Measurements from ENCODE around the gene MCF2L2.
"Not testable (repeated sequence)": the region's sequence is repeated elsewhere in the genome, so short reads cannot be mapped to it uniquely, and the experiment has no call there.

MCF2L2 gene

GRCh38 chr3:183443395-183444385 is 15.3 kb upstream of the MCF2L2 start:
- DNase-seq (ENCODE audit: low spot score), result no peak

DNA sequence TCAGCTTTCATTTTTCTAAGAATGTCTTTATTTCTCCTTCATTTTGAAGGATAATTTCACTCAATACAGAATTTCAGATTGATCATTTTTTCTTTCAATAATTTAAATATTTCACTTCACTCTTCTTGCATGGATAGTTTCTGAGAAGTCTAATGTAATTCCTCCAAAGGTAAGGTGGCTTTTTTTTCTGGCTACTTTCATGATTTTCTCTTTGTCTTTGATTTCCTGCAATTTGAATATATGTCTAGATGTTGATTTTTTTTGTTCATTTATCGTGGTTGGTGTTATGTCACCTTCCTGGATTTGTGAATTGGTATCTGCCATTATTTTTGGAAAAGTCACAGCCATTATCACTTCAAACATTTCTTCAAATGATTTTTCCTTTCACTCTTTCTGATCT is 14.6 kb upstream of the MCF2L2 start:
- DNase-seq (ENCODE audit: low spot score), result no peak

DNA sequence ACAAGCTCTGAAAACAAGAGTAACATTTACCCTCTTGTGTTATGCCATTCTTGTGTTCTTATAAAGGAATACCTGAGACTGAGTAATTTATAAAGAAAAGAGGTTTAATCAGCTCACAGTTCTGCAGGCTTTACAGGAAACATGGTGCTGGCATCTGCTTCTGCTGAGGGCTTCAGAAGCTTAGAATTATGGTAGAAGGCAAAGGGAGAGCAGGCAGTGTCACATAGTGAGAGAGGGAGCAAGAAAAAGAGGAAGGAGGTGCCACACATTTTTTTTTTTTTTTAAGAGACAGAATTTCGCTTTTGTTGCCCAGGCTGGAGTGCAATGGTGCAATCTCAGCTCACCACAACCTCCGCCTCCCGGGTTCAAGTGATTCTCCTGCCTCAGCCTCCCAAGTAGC is 12.1 kb upstream of the MCF2L2 start:
- DNase-seq (ENCODE audit: low spot score), result not testable (repeated sequence)

GRCh38 chr3:183439515-183439914 is 11.1 kb upstream of the MCF2L2 start:
- DNase-seq (ENCODE audit: low spot score), result no peak

- DNase-seq (ENCODE audit: low spot score), result no peak
Observed at GRCh38 chr3:183438735-183439134, 10.3 kb upstream of the MCF2L2 start.

- DNase-seq (ENCODE audit: low spot score), result no peak
Observed at GRCh38 chr3:183437666-183438564, 9.5 kb upstream of the MCF2L2 start.

- DNase-seq (ENCODE audit: low spot score), result no peak
Observed at GRCh38 chr3:183437061-183437460, 8.6 kb upstream of the MCF2L2 start.

DNA sequence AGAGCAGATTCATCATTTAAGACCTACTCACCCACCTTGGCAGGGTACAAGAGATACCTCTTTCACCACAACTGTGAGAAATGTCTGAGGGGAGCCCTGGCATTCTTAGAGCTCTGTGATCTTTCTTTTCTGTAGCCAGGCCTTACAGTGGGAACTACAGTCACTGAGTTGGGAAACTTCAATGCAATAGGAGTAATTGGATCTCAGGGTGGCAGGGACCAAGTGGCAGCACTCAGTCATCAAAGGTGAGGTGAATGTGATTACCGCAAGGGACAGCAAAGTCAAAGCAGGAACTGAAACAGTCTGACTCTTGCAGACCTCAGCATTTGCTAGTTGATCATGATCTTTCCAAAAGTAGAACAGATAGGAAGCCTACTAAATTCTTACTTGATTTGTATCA is 7.2 kb upstream of the MCF2L2 start:
- DNase-seq (ENCODE audit: low spot score), result no peak

- no peak for DNase-seq (ENCODE audit: low spot score)
Observed at GRCh38 chr3:183434992-183435391, 6.6 kb upstream of the MCF2L2 start.

- no peak for DNase-seq (ENCODE audit: low spot score)
Observed at GRCh38 chr3:183434503-183434902, 6.1 kb upstream of the MCF2L2 start.

DNA sequence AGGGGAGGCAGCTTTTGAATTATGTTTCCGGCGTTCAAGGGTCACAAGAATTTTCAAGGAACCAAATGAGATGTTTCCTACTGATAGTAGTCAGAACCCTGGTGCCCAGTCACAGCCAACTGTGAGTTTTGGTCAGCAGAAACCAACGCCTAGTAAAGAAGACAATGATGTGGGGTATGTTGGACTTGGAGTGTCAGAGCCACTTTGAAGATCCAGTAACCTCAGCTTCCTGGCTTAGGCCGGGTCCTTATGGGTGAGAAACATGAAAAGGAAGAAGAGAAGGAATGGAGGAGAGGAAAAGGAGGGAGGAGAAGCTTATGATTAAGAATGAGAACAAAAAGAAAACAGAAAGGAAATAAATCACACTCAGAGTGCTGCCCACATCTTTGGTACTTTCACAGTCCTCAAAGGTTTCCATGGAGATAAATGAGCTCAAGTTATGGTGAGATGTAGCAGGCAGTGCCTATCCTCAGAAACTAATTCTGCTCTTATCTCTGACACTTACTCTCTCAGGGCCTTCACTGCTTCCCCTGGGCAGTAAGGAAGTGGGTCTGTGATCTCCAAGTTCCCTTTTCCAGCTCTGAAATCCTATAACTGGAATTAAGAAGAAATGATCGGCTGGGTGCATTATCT is 2.0 kb upstream of the MCF2L2 start:
- no peak for DNase-seq (ENCODE audit: low spot score)

DNA sequence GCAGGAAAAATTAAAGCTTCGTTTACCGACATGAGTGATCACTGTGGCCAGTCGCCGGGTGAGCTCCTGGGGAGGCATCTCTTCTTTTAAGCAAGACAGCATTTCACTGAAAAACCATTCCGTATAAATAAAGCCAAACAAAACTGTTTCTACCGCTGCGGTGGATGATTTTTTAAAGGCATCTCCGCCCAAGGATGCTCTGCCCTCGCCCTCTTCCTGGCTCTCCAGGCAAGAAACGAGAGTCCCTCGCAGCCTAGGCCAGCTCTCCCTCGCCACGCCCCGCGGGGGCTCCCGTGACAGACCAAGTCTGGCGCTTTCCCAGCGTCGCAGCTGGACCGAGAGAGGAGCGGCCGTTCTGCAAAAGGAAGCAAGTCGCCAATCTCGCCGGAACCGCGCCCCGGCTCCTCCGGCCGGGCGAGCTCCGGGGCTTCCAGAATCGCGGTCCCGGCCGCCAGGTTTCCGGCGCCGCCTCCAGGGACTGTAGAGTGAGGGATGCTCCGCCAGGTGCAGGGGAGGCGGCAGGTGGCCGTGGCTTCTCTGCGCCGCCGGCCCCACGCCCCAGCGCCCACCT is 458 bp downstream of the MCF2L2 start:
- peak; percentile 56 for DNase-seq (ENCODE audit: low spot score)

GRCh38 chr3:183427196-183427875 is 1.1 kb downstream of the MCF2L2 start:
- no peak for DNase-seq (ENCODE audit: low spot score)

DNA sequence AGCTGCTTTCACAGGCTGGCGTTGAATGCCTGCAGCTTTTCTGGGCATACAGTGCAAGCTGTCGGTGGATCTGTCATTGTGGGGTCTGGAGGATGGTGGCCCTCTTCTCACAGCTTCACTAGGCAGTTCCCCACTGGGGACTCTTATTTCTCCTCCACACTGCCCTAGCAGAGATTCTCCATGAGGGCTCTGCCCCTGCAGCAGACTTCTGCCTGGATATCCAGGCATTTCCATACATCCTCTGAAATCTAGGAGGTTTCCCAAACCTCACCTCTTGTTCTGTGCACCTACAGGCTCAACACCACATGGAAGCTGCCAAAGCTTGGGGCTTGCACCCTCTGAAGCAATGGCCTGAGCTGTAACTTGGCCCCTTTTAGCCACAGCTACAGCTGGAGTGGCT is 9.6 kb downstream of the MCF2L2 start:
- not testable (repeated sequence) for DNase-seq (ENCODE audit: low spot score)

GRCh38 chr3:183411216-183411922 is 17.1 kb downstream of the MCF2L2 start:
- no peak for DNase-seq (ENCODE audit: low spot score)

- DNase-seq (ENCODE audit: low spot score), result no peak
Observed at GRCh38 chr3:183410759-183411158, 17.7 kb downstream of the MCF2L2 start.

DNA sequence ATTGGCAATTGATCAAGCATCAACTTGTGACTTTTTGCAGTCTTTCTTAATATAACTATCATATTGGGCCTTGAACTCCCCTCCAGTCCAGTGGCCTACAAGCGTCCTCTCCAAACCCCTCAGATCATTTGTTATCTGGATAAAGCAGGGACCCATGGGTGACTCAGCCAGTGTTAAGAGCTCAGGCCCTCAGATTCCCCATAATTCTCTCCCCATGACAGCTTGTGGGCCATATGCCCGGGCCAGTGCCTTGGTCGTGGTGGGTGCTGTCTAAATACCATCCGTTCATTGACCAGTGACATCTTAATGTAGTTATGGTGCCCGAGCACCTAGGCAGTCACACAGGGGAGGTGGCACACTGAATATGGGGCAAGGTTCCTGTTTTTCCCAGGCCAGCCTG is 18.1 kb downstream of the MCF2L2 start:
- no peak for DNase-seq (ENCODE audit: low spot score)

- no peak for DNase-seq (ENCODE audit: low spot score)
Observed at GRCh38 chr3:183409219-183409618, 19.2 kb downstream of the MCF2L2 start.

- no peak for DNase-seq (ENCODE audit: low spot score)
Observed at GRCh38 chr3:183401678-183402077, 26.7 kb downstream of the MCF2L2 start.

- DNase-seq (ENCODE audit: low spot score), result no peak
Observed at GRCh38 chr3:183400352-183400751, 28.1 kb downstream of the MCF2L2 start.

Measured in kidney capillary endothelial cell (primary cell).